Testis (tissue), 3 donors: ENCODE results near the gene EEFSEC. TPM values are rescaled to one million over a fixed set of nuclear protein-coding genes. Genes with fewer than 3 reads are reported as not detected.

Experiments used
- DNase-seq: peaks from one replicate; pipeline ENCODE4 v3.0.0-alpha.2; 2019
- H3K27ac ChIP-seq, 2 donors: fragments of 200-600 bp; sonication (generic); one replicate each; pipeline ENCODE4 v1.5.1; 2019
- H3K27me3 ChIP-seq: fragments of 200-600 bp; sonication (generic); one replicate; pipeline ENCODE4 v1.5.1; 2019
- H3K36me3 ChIP-seq: fragments of 200-600 bp; sonication (generic); one replicate; pipeline ENCODE4 v1.5.1; 2017; ENCODE audit warnings: low read depth; ENCODE audit errors: missing control alignments
- H3K4me1 ChIP-seq: fragments of 200-600 bp; sonication (generic); one replicate; pipeline ENCODE4 v1.5.1; 2019
- H3K4me3 ChIP-seq, 2 donors: fragments of 200-600 bp; sonication (generic); one replicate each; pipeline ENCODE4 v1.5.1; 2017 to 2019
- H3K9me3 ChIP-seq: fragments of 200-600 bp; sonication (generic); one replicate; pipeline ENCODE4 v1.5.1; 2017
- POLR2A ChIP-seq: fragments of 450-650 bp; IDR thresholded peaks from one replicate; pipeline ENCODE4 v1.6.1; 2017; ENCODE audit warnings: antibody characterized with exemption, mild to moderate bottlenecking, moderate library complexity
- WGBS, 2 donors: methylation state at CpG; one replicate each; pipeline ENCODE4 v1.1.5; 2018; 5-methylcytosine and 5-hydroxymethylcytosine counted together
- intact Hi-C: fragments of 100-400 bp; cut with DNase I; formaldehyde crosslinking; loops from one replicate; pipeline ENCODE4 v1.15.1; 2023; ENCODE audit warnings: low total_unique reads
- polyA plus RNA-seq: library from polyadenylated mRNA; stranded (reverse); fragments of 350-450 nt; fragmentation: Illumina TruSeq; extraction: RNeasy Lipid Tissue Mini Kit (QIAGEN cat#74804); gene quantifications from one replicate; pipeline ENCODE4 v1.2.3, GENCODE V29; 2014; ENCODE audit warnings: low read depth, low replicate concordance; ENCODE audit not compliant: insufficient read depth
- total RNA-seq, 2 donors: library from RNA; depleted of rRNA; stranded (reverse); fragments of >200 nt; gene quantifications; one replicate each; pipeline ENCODE4 v1.2.3, GENCODE V29; 2016
- TF ChIP-seq, protein P1 (sequence below), 3 experiments: fragments of 450-650 bp in 2 of 3; fragments of 200-600 bp in 1 of 3; sonication (generic) in 1 of 3; IDR thresholded peaks; one replicate each; pipeline ENCODE4 v1.5.1; 2016 to 2019; ENCODE audit warnings: antibody characterized with exemption in 3 of 3, mild to moderate bottlenecking in 2 of 3, moderate library complexity in 1 of 3

The EEFSEC gene
- total and polyA plus RNA-seq, 3 donors from 2014 or later: 35.4 to 40.3 (median 35.4) TPM

DNA sequence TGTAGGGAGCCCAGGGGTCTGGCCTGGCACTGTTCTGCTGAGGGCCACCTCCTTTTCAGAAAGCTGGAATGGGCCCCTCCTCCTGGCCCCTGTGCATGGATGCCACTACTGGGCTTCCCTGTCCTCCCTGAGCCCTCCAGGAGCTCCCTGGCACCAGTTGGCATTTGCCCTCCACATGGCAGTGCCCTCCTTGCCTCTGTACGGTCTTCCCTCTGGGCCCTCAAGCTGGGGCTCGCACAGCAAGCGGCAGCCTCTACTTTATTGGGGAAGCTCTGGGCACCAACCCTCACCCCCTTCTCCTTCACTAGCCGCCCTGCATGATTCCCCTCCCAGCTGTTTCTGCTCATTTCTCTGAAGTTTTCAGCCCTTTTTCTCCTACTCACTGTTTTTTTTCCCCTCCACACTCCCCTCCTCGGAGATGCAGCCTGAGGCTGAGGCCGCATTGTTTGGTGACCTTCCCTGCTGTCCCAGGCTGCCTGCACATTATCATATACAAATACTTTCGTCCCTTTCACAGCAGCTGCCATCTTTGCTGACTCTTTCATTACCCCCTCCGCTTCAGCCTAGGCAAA is 127.3 kb downstream of the EEFSEC start:
- Histone ChIP-seq H3K4me1 (peaks cover 19% of the 10 kb centered on the region), H3K36me3 (no peaks in the 10 kb centered on the region), H3K4me3 (no peak overlapping the region), H3K9me3 (no peaks in the 10 kb centered on the region), H3K27me3 (no peaks in the 10 kb centered on the region), H3K27ac (no peak overlapping the region)
- TF ChIP-seq POLR2A: no peak
- TF ChIP-seq, protein P1, sequence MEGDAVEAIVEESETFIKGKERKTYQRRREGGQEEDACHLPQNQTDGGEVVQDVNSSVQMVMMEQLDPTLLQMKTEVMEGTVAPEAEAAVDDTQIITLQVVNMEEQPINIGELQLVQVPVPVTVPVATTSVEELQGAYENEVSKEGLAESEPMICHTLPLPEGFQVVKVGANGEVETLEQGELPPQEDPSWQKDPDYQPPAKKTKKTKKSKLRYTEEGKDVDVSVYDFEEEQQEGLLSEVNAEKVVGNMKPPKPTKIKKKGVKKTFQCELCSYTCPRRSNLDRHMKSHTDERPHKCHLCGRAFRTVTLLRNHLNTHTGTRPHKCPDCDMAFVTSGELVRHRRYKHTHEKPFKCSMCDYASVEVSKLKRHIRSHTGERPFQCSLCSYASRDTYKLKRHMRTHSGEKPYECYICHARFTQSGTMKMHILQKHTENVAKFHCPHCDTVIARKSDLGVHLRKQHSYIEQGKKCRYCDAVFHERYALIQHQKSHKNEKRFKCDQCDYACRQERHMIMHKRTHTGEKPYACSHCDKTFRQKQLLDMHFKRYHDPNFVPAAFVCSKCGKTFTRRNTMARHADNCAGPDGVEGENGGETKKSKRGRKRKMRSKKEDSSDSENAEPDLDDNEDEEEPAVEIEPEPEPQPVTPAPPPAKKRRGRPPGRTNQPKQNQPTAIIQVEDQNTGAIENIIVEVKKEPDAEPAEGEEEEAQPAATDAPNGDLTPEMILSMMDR (IDR thresholded peaks at IDR 0.05): no peak
- WGBS, 2 donors: 86 to 90% methylated on average over 8 of the region's 8 CpGs
- intact Hi-C loops: no loop called here
- no peak for DNase-seq

DNA sequence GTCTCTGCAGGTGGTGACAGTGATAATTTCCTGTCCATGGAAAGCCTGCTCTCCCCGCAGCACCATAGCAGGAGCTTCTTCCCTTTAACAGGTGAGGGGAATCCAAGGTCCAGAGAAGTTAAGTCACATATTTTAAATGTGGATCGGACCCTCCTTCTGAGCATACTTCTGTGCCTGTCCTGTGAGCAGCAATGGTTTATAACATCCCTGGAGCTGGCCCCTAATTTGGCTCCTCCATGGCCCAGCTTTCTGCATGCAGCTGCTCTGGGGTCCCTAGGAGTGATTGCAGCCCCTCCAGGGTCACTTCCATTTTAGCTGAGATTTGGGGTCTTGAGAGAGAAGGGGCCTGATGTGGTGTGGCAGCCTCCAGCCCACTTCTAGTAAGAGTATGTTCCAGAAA is 127.8 kb downstream of the EEFSEC start:
- Histone ChIP-seq H3K27ac (no peak overlapping the region), H3K27me3 (no peaks in the 10 kb centered on the region), H3K4me3 (no peak overlapping the region), H3K36me3 (no peaks in the 10 kb centered on the region), H3K9me3 (no peaks in the 10 kb centered on the region), H3K4me1 (peaks cover 19% of the 10 kb centered on the region)
- no peak for TF ChIP-seq POLR2A
- TF ChIP-seq, protein P1 (IDR thresholded peaks at IDR 0.05): no peak
- DNase-seq: no peak
- WGBS, 2 donors: 48 to 65% methylated on average over 2 of the region's 2 CpGs
- intact Hi-C loops: no loop called here

DNA sequence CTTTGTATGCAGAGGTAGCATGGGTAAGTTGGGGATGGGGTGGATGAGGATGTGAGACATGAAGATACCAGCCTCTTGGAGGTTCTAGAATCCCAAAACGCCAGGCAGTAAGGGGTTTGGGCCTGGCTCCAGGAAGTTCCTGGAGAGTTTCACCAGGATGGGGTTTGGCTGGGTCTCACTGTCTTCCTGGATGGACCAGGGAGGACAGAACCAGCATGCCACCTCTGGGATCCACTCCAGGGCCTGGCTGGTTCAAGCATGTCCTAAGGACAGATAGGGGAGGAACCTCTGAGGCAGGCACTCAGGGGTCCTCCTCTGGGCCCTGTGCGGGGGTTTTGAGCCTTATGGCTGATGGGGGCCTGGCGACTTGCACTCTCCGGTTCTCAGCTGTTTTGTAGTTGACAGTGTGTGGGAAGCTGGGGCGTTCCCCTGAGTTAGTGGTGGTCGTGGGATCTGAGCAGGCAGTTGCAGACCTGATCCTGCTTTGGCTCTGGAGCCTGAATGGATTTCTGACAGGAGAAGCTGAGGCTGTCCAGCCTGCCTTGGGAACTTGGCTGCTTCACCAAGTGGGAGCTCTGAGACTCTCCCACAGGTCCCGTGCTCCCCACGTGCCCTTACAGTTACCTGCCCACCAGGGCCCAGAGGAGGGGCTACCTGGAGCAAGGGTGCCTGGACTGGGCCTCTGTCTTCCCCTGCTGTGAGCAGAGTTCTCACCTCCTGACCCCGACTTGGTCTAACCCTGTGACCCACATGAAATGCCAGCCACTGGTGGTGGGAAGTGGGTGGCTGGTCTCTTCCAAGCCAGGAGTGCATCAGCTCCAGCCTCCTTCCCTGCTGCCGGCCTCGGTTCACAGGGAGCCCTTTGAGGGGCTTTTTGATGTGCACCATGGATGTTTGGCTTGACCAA is 128.4 kb downstream of the EEFSEC start:
- peaks cover 19% of the 10 kb centered on the region for H3K4me1 ChIP-seq
- H3K36me3 ChIP-seq: no peaks in the 10 kb centered on the region
- TF ChIP-seq, protein P1 (IDR thresholded peaks at IDR 0.05): no peak
- no peak for TF ChIP-seq POLR2A
- H3K4me3 ChIP-seq: no peak overlapping the region
- 59 to 76% methylated on average over 3 to 11 of the region's 11 CpGs for WGBS, 2 donors
- DNase-seq: no peak
- H3K9me3 ChIP-seq: no peaks in the 10 kb centered on the region
- intact Hi-C loops: no loop called here
- peak overlapping the region in 1 of 2 donors; percentile 54 for H3K27ac ChIP-seq
- no peaks in the 10 kb centered on the region for H3K27me3 ChIP-seq

DNA sequence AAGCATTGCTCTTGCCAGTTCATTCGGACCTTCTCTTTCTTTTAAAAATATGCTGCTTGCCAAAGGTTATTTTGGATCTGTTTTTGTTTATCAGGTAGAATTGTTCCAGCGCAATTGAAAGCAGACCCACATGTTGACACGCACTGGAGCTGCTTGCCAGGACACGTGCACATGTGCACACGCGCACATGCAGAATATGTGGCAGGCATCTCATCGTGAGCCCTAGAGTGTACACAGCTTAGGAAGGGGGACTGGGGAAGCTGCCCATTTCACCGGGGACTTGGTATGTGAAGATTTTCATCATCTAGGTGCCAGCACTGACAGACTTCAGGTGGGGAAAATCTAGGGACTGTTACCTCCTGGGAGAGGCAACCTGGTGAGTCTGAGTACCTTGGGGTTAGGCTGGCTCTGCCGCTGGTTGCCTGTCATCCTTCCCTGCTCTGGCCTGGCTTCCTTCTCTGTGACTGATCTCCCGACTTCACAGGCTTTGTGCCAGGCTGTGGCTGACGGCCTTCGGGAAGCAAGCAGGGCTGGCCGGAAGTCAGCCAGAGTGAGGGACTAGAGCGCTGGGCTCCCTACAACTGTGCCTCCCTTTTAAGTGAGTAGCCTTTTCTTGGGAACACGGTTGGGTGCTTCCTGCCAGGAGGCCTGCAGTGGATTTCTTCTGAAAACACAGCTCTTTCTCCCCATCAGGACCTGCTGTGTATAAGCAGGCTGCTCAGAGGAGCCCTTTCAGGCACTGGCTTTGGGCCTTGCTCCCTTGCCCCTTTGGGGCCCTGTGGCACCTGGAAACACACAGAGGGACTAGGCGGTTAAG is 129.3 kb downstream of the EEFSEC start:
- no peak overlapping the region for H3K4me3 ChIP-seq
- DNase-seq: peak; percentile 63
- peak overlapping the region in 1 of 2 donors; percentile 42 for H3K27ac ChIP-seq
- H3K36me3 ChIP-seq: no peaks in the 10 kb centered on the region
- no peaks in the 10 kb centered on the region for H3K27me3 ChIP-seq
- no peaks in the 10 kb centered on the region for H3K9me3 ChIP-seq
- intact Hi-C loops: no loop called here
- WGBS, 2 donors: 52 to 68% methylated on average over 11 to 16 of the region's 16 CpGs
- peaks cover 19% of the 10 kb centered on the region for H3K4me1 ChIP-seq
- no peak for TF ChIP-seq POLR2A
- TF ChIP-seq, protein P1 (IDR thresholded peaks at IDR 0.05): no peak
